ENCODE measurements around the gene DMRTB1. TPM values are rescaled to one million over a fixed set of nuclear protein-coding genes. Genes with fewer than 3 reads are reported as not detected.

Gene DMRTB1
- total RNA-seq, 1 donor from 2014 or later, result not detected

GRCh38 chr1:53511323-53511932 is 52.2 kb downstream of the DMRTB1 start:
- H3K36me3 Mint-ChIP-seq (ENCODE audit: low read depth, unreplicated experiment), result no peaks in the 10 kb centered on the region

GRCh38 chr1:53511933-53512806 is 53.0 kb downstream of the DMRTB1 start:
- no peak overlapping the region for H3K4me3 Mint-ChIP-seq (ENCODE audit: unreplicated experiment)
- peaks cover 4% of the 10 kb centered on the region for H3K27me3 Mint-ChIP-seq (ENCODE audit: unreplicated experiment)
- H3K27ac Mint-ChIP-seq (ENCODE audit: unreplicated experiment), result no peak overlapping the region
- no peak for DNase-seq (ENCODE audit: low spot score)
- TF ChIP-seq CTCF (IDR thresholded peaks at IDR 0.05; ENCODE audit: unreplicated experiment), result no peak
- no peaks in the 10 kb centered on the region for H3K9me3 Mint-ChIP-seq (ENCODE audit: unreplicated experiment)
- no peaks in the 10 kb centered on the region for H3K36me3 Mint-ChIP-seq (ENCODE audit: low read depth, unreplicated experiment)
- H3K4me1 Mint-ChIP-seq (ENCODE audit: unreplicated experiment), result no peaks in the 10 kb centered on the region

More at GRCh38 chr1:53511323-53511932, 52.2 kb downstream of the DMRTB1 start:
- no peak overlapping the region for H3K4me3 Mint-ChIP-seq (ENCODE audit: unreplicated experiment)
- H3K27me3 Mint-ChIP-seq (ENCODE audit: unreplicated experiment), result peaks cover 4% of the 10 kb centered on the region
- no peaks in the 10 kb centered on the region for H3K9me3 Mint-ChIP-seq (ENCODE audit: unreplicated experiment)
- no peak for DNase-seq (ENCODE audit: low spot score)
- no peak for TF ChIP-seq CTCF (IDR thresholded peaks at IDR 0.05; ENCODE audit: unreplicated experiment)
- H3K27ac Mint-ChIP-seq (ENCODE audit: unreplicated experiment), result no peak overlapping the region
- no peaks in the 10 kb centered on the region for H3K4me1 Mint-ChIP-seq (ENCODE audit: unreplicated experiment)

- Mint-ChIP-seq H3K27me3 (ENCODE audit: unreplicated experiment) (peaks cover 4% of the 10 kb centered on the region), H3K27ac (ENCODE audit: unreplicated experiment) (no peak overlapping the region), H3K4me1 (ENCODE audit: unreplicated experiment) (no peaks in the 10 kb centered on the region), H3K36me3 (ENCODE audit: low read depth, unreplicated experiment) (no peaks in the 10 kb centered on the region), H3K4me3 (ENCODE audit: unreplicated experiment) (no peak overlapping the region), H3K9me3 (ENCODE audit: unreplicated experiment) (no peaks in the 10 kb centered on the region)
- no peak for DNase-seq (ENCODE audit: low spot score)
- TF ChIP-seq CTCF (IDR thresholded peaks at IDR 0.05; ENCODE audit: unreplicated experiment), result no peak
These were observed 53.9 kb downstream of the DMRTB1 start for GRCh38 chr1:53512807-53513755.

- Mint-ChIP-seq H3K27ac (ENCODE audit: unreplicated experiment) (no peak overlapping the region), H3K9me3 (ENCODE audit: unreplicated experiment) (no peaks in the 10 kb centered on the region)
These were observed 54.6 kb downstream of the DMRTB1 start for GRCh38 chr1:53513846-53514245.

More at GRCh38 chr1:53513846-53514245, 54.6 kb downstream of the DMRTB1 start:
- H3K36me3 Mint-ChIP-seq (ENCODE audit: low read depth, unreplicated experiment), result no peaks in the 10 kb centered on the region
- no peak overlapping the region for H3K4me3 Mint-ChIP-seq (ENCODE audit: unreplicated experiment)
- H3K4me1 Mint-ChIP-seq (ENCODE audit: unreplicated experiment), result no peaks in the 10 kb centered on the region
- H3K27me3 Mint-ChIP-seq (ENCODE audit: unreplicated experiment), result peaks cover 4% of the 10 kb centered on the region
- no peak for TF ChIP-seq CTCF (IDR thresholded peaks at IDR 0.05; ENCODE audit: unreplicated experiment)
- DNase-seq (ENCODE audit: low spot score), result no peak
